ENCODE data around the gene LCMT2. TPM values are rescaled to one million over a fixed set of nuclear protein-coding genes. Genes with fewer than 3 reads are reported as not detected.

The LCMT2 gene
- total RNA-seq, 1 donor from 2014 or later, result 9.6 TPM

GRCh38 chr15:43314171-43314570 lies 16.2 kb downstream of the LCMT2 start:
- Mint-ChIP-seq H3K36me3 (ENCODE audit: low read depth, unreplicated experiment) (no peaks in the 10 kb centered on the region), H3K9me3 (ENCODE audit: unreplicated experiment) (no peaks in the 10 kb centered on the region), H3K4me3 (ENCODE audit: unreplicated experiment) (no peak overlapping the region), H3K27ac (ENCODE audit: unreplicated experiment) (no peak overlapping the region), H3K4me1 (ENCODE audit: unreplicated experiment) (peaks cover 36% of the 10 kb centered on the region), H3K27me3 (ENCODE audit: unreplicated experiment) (peaks cover 4% of the 10 kb centered on the region)
- no peak for DNase-seq (ENCODE audit: low spot score)
- no peak for TF ChIP-seq CTCF (IDR thresholded peaks at IDR 0.05; ENCODE audit: unreplicated experiment)

GRCh38 chr15:43312378-43312777 lies 18.0 kb downstream of the LCMT2 start:
- Mint-ChIP-seq H3K9me3 (ENCODE audit: unreplicated experiment) (no peaks in the 10 kb centered on the region), H3K27me3 (ENCODE audit: unreplicated experiment) (peaks cover 4% of the 10 kb centered on the region), H3K4me3 (ENCODE audit: unreplicated experiment) (no peak overlapping the region), H3K36me3 (ENCODE audit: low read depth, unreplicated experiment) (no peaks in the 10 kb centered on the region), H3K4me1 (ENCODE audit: unreplicated experiment) (peaks cover 34% of the 10 kb centered on the region), H3K27ac (ENCODE audit: unreplicated experiment) (no peak overlapping the region)
- TF ChIP-seq CTCF (IDR thresholded peaks at IDR 0.05; ENCODE audit: unreplicated experiment), result no peak
- DNase-seq (ENCODE audit: low spot score), result no peak

GRCh38 chr15:43302205-43302817 lies 28.1 kb downstream of the LCMT2 start, which contains the start of gene TGM7:
Gene TGM7, minus strand, starts transcription at chr15:43302255.
- no peak within 1 kb of the TSS for H3K4me3 Mint-ChIP-seq (ENCODE audit: unreplicated experiment)
- no peak within 1 kb of the TSS for H3K27ac Mint-ChIP-seq (ENCODE audit: unreplicated experiment)
- H3K27me3 Mint-ChIP-seq (ENCODE audit: unreplicated experiment), result peaks cover 3% of the 10 kb centered on the region
- no peak for TF ChIP-seq CTCF (IDR thresholded peaks at IDR 0.05; ENCODE audit: unreplicated experiment)
- DNase-seq (ENCODE audit: low spot score), result no peak
- no peaks in the 10 kb centered on the region for H3K36me3 Mint-ChIP-seq (ENCODE audit: low read depth, unreplicated experiment)
- H3K9me3 Mint-ChIP-seq (ENCODE audit: unreplicated experiment), result no peaks in the 10 kb centered on the region
- H3K4me1 Mint-ChIP-seq (ENCODE audit: unreplicated experiment), result peaks cover 23% of the 10 kb centered on the region

GRCh38 chr15:43299884-43300283 lies 30.5 kb downstream of the LCMT2 start:
- Mint-ChIP-seq H3K36me3 (ENCODE audit: low read depth, unreplicated experiment) (no peaks in the 10 kb centered on the region), H3K4me1 (ENCODE audit: unreplicated experiment) (peaks cover 37% of the 10 kb centered on the region), H3K9me3 (ENCODE audit: unreplicated experiment) (no peaks in the 10 kb centered on the region), H3K27me3 (ENCODE audit: unreplicated experiment) (peaks cover 4% of the 10 kb centered on the region), H3K27ac (ENCODE audit: unreplicated experiment) (no peak overlapping the region), H3K4me3 (ENCODE audit: unreplicated experiment) (no peak overlapping the region)
- TF ChIP-seq CTCF (IDR thresholded peaks at IDR 0.05; ENCODE audit: unreplicated experiment), result no peak
- DNase-seq (ENCODE audit: low spot score), result no peak

GRCh38 chr15:43299411-43299810 lies 31.0 kb downstream of the LCMT2 start:
- no peaks in the 10 kb centered on the region for H3K9me3 Mint-ChIP-seq (ENCODE audit: unreplicated experiment)
- H3K4me3 Mint-ChIP-seq (ENCODE audit: unreplicated experiment), result no peak overlapping the region
- peaks cover 4% of the 10 kb centered on the region for H3K27me3 Mint-ChIP-seq (ENCODE audit: unreplicated experiment)
- no peaks in the 10 kb centered on the region for H3K36me3 Mint-ChIP-seq (ENCODE audit: low read depth, unreplicated experiment)
- H3K27ac Mint-ChIP-seq (ENCODE audit: unreplicated experiment), result no peak overlapping the region
- peaks cover 38% of the 10 kb centered on the region for H3K4me1 Mint-ChIP-seq (ENCODE audit: unreplicated experiment)
- DNase-seq (ENCODE audit: low spot score), result no peak
- no peak for TF ChIP-seq CTCF (IDR thresholded peaks at IDR 0.05; ENCODE audit: unreplicated experiment)

Data from endothelial cell (in vitro differentiated cells).